Eye (tissue), 1 donor: Measurements from ENCODE around the gene PEX12.
"Not testable (repeated sequence)": the region's sequence is repeated elsewhere in the genome, so short reads cannot be mapped to it uniquely, and the experiment has no call there.

Source experiments
- DNase-seq: peaks from one replicate; pipeline ENCODE4 v3.0.0-alpha.2; 2015

PEX12 gene

GRCh38 chr17:35578197-35578928 is at the start of gene PEX12:
PEX12 (minus strand) TSS chr17:35578571; CDS start chr17:35578021, 550 bp downstream.
- peak; percentile 94 for DNase-seq

- DNase-seq = no peak
Measured at GRCh38 chr17:35627417-35627816, 49.0 kb upstream of the PEX12 start.

GRCh38 chr17:35621768-35622167 is 43.4 kb upstream of the PEX12 start:
- no peak for DNase-seq

- DNase-seq = no peak
Measured at GRCh38 chr17:35618628-35619027, 40.3 kb upstream of the PEX12 start.

GRCh38 chr17:35617505-35617904 is 39.1 kb upstream of the PEX12 start:
- DNase-seq = no peak

- no peak for DNase-seq
Measured at GRCh38 chr17:35616536-35616935, 38.2 kb upstream of the PEX12 start.

- no peak for DNase-seq
Measured at GRCh38 chr17:35614810-35615209, 36.4 kb upstream of the PEX12 start.

- peak; percentile 81 for DNase-seq
Measured at GRCh38 chr17:35612924-35613521, 34.7 kb upstream of the PEX12 start.

- not testable (repeated sequence) for DNase-seq
Measured at GRCh38 chr17:35610746-35611145, 32.4 kb upstream of the PEX12 start.

- DNase-seq = no peak
Measured at GRCh38 chr17:35609831-35610230, 31.5 kb upstream of the PEX12 start.

- DNase-seq = no peak
Measured at GRCh38 chr17:35607239-35607847, 29.0 kb upstream of the PEX12 start.

- DNase-seq = no peak
Measured at GRCh38 chr17:35605678-35606077, 27.3 kb upstream of the PEX12 start.

GRCh38 chr17:35603674-35604073 is 25.3 kb upstream of the PEX12 start:
- no peak for DNase-seq

- no peak for DNase-seq
Measured at GRCh38 chr17:35597604-35598003, 19.2 kb upstream of the PEX12 start.

GRCh38 chr17:35596530-35597233 is 18.3 kb upstream of the PEX12 start:
- DNase-seq = no peak

GRCh38 chr17:35596072-35596471 is 17.7 kb upstream of the PEX12 start:
- no peak for DNase-seq

- no peak for DNase-seq
Measured at GRCh38 chr17:35588196-35588920, 10.0 kb upstream of the PEX12 start.

- peak; percentile 99 for DNase-seq
Measured at GRCh38 chr17:35587074-35587961, 8.9 kb upstream of the PEX12 start, which contains the start of gene AP2B1. AP2B1 (plus strand) TSS chr17:35587322; CDS start chr17:35594031, 6,709 bp downstream.

- DNase-seq = no peak
Measured at GRCh38 chr17:35586569-35587073, 8.2 kb upstream of the PEX12 start.

GRCh38 chr17:35584061-35584460 is 5.7 kb upstream of the PEX12 start:
- DNase-seq = no peak

- DNase-seq = no peak
Measured at GRCh38 chr17:35578929-35579432, 610 bp upstream of the PEX12 start.
